ENCODE results near the gene GCA.

GCA gene

GRCh38 chr2:162312853-162313252, 31.1 kb upstream of the GCA start:
- Histone ChIP-seq H3K27ac (ENCODE audit: low read depth, low read length) (no peak overlapping the region), H3K4me1 (ENCODE audit: control insufficient read depth in 5 of 5, insufficient read depth in 5 of 5, low read length in 5 of 5) (peaks cover 0 to 19% (median 9%) of the 10 kb centered on the region in 5 donors), H3K36me3 (ENCODE audit: control insufficient read depth in 5 of 5, insufficient read depth in 5 of 5, low read length in 5 of 5) (peaks cover 0 to 17% (median 2%) of the 10 kb centered on the region in 5 donors), H3K27me3 (ENCODE audit: control insufficient read depth in 5 of 5, insufficient read depth in 4 of 5, low read length in 5 of 5) (no peaks in the 10 kb centered on the region), H3K4me3 (ENCODE audit: low read depth in 1 of 5, low read length in 5 of 5) (no peak overlapping the region), H3K9me3 (ENCODE audit: control insufficient read depth in 5 of 5, low read length in 5 of 5) (no peaks in the 10 kb centered on the region), H3K9ac (ENCODE audit: low read length in 5 of 5) (no peak overlapping the region)

- Histone ChIP-seq H3K9me3 (ENCODE audit: control insufficient read depth in 5 of 5, low read length in 5 of 5) (no peaks in the 10 kb centered on the region), H3K36me3 (ENCODE audit: control insufficient read depth in 5 of 5, insufficient read depth in 5 of 5, low read length in 5 of 5) (no peaks in the 10 kb centered on the region), H3K27ac (ENCODE audit: low read depth, low read length) (no peak overlapping the region), H3K4me3 (ENCODE audit: low read depth in 1 of 5, low read length in 5 of 5) (peak overlapping the region in 3 of 5 donors; percentile 83 to 94 (median 89)), H3K4me1 (ENCODE audit: control insufficient read depth in 5 of 5, insufficient read depth in 5 of 5, low read length in 5 of 5) (peaks cover 5 to 36% (median 21%) of the 10 kb centered on the region in 5 donors), H3K9ac (ENCODE audit: low read length in 5 of 5) (no peak overlapping the region), H3K27me3 (ENCODE audit: control insufficient read depth in 5 of 5, insufficient read depth in 4 of 5, low read length in 5 of 5) (no peaks in the 10 kb centered on the region)
Observed at GRCh38 chr2:162315938-162316337, 28.0 kb upstream of the GCA start.

GRCh38 chr2:162316590-162316989, 27.3 kb upstream of the GCA start:
- peaks cover 5 to 36% (median 21%) of the 10 kb centered on the region in 5 donors for H3K4me1 ChIP-seq (ENCODE audit: control insufficient read depth in 5 of 5, insufficient read depth in 5 of 5, low read length in 5 of 5)

GRCh38 chr2:162317058-162317742, 26.7 kb upstream of the GCA start:
- Histone ChIP-seq H3K27ac (ENCODE audit: low read depth, low read length) (peak overlapping the region; percentile 85), H3K36me3 (ENCODE audit: control insufficient read depth in 5 of 5, insufficient read depth in 5 of 5, low read length in 5 of 5) (no peaks in the 10 kb centered on the region), H3K9me3 (ENCODE audit: control insufficient read depth in 5 of 5, low read length in 5 of 5) (no peaks in the 10 kb centered on the region), H3K9ac (ENCODE audit: low read length in 5 of 5) (peak overlapping the region in 4 of 5 donors; percentile 74 to 93 (median 89)), H3K4me1 (ENCODE audit: control insufficient read depth in 5 of 5, insufficient read depth in 5 of 5, low read length in 5 of 5) (peaks cover 5 to 36% (median 21%) of the 10 kb centered on the region in 5 donors), H3K4me3 (ENCODE audit: low read depth in 1 of 5, low read length in 5 of 5) (peak overlapping the region; percentile 83 to 99 (median 94)), H3K27me3 (ENCODE audit: control insufficient read depth in 5 of 5, insufficient read depth in 4 of 5, low read length in 5 of 5) (no peaks in the 10 kb centered on the region)

More at GRCh38 chr2:162316590-162316989, 27.3 kb upstream of the GCA start:
- Histone ChIP-seq H3K9me3 (ENCODE audit: control insufficient read depth in 5 of 5, low read length in 5 of 5) (no peaks in the 10 kb centered on the region), H3K9ac (ENCODE audit: low read length in 5 of 5) (peak overlapping the region in 1 of 5 donors; percentile 25), H3K27me3 (ENCODE audit: control insufficient read depth in 5 of 5, insufficient read depth in 4 of 5, low read length in 5 of 5) (no peaks in the 10 kb centered on the region), H3K4me3 (ENCODE audit: low read depth in 1 of 5, low read length in 5 of 5) (peak overlapping the region; percentile 83 to 99 (median 94)), H3K27ac (ENCODE audit: low read depth, low read length) (no peak overlapping the region), H3K36me3 (ENCODE audit: control insufficient read depth in 5 of 5, insufficient read depth in 5 of 5, low read length in 5 of 5) (no peaks in the 10 kb centered on the region)

GRCh38 chr2:162317861-162318327, 26.0 kb upstream of the GCA start:
- Histone ChIP-seq H3K27ac (ENCODE audit: low read depth, low read length) (peak overlapping the region; percentile 85), H3K27me3 (ENCODE audit: control insufficient read depth in 5 of 5, insufficient read depth in 4 of 5, low read length in 5 of 5) (no peaks in the 10 kb centered on the region), H3K4me1 (ENCODE audit: control insufficient read depth in 5 of 5, insufficient read depth in 5 of 5, low read length in 5 of 5) (peaks cover 5 to 36% (median 21%) of the 10 kb centered on the region in 5 donors), H3K9me3 (ENCODE audit: control insufficient read depth in 5 of 5, low read length in 5 of 5) (no peaks in the 10 kb centered on the region), H3K36me3 (ENCODE audit: control insufficient read depth in 5 of 5, insufficient read depth in 5 of 5, low read length in 5 of 5) (no peaks in the 10 kb centered on the region), H3K4me3 (ENCODE audit: low read depth in 1 of 5, low read length in 5 of 5) (peak overlapping the region; percentile 83 to 99 (median 94)), H3K9ac (ENCODE audit: low read length in 5 of 5) (peak overlapping the region; percentile 74 to 96 (median 90))

- peak within 1 kb of the TSS; percentile 83 to 99 (median 94) for H3K4me3 ChIP-seq (ENCODE audit: low read depth in 1 of 5, low read length in 5 of 5)
- peak within 1 kb of the TSS; percentile 74 to 96 (median 90) for H3K9ac ChIP-seq (ENCODE audit: low read length in 5 of 5)
- H3K36me3 ChIP-seq (ENCODE audit: control insufficient read depth in 5 of 5, insufficient read depth in 5 of 5, low read length in 5 of 5), result no peaks in the 10 kb centered on the region
- H3K4me1 ChIP-seq (ENCODE audit: control insufficient read depth in 5 of 5, insufficient read depth in 5 of 5, low read length in 5 of 5), result peaks cover 5 to 36% (median 21%) of the 10 kb centered on the region in 5 donors
- no peaks in the 10 kb centered on the region for H3K27me3 ChIP-seq (ENCODE audit: control insufficient read depth in 5 of 5, insufficient read depth in 4 of 5, low read length in 5 of 5)
- H3K9me3 ChIP-seq (ENCODE audit: control insufficient read depth in 5 of 5, low read length in 5 of 5), result no peaks in the 10 kb centered on the region
- peak within 1 kb of the TSS; percentile 85 for H3K27ac ChIP-seq (ENCODE audit: low read depth, low read length)
Observed at GRCh38 chr2:162318328-162319180, 25.4 kb upstream of the GCA start, which contains the start of gene IFIH1. IFIH1 (minus strand) TSS chr2:162318684; CDS start chr2:162318307, 377 bp downstream.

GRCh38 chr2:162320864-162321517, 22.9 kb upstream of the GCA start:
- H3K27ac ChIP-seq (ENCODE audit: low read depth, low read length), result no peak overlapping the region
- no peak overlapping the region for H3K4me3 ChIP-seq (ENCODE audit: low read depth in 1 of 5, low read length in 5 of 5)
- H3K4me1 ChIP-seq (ENCODE audit: control insufficient read depth in 5 of 5, insufficient read depth in 5 of 5, low read length in 5 of 5), result peaks cover 5 to 32% (median 21%) of the 10 kb centered on the region in 5 donors
- H3K27me3 ChIP-seq (ENCODE audit: control insufficient read depth in 5 of 5, insufficient read depth in 4 of 5, low read length in 5 of 5), result no peaks in the 10 kb centered on the region
- H3K9ac ChIP-seq (ENCODE audit: low read length in 5 of 5), result no peak overlapping the region
- no peaks in the 10 kb centered on the region for H3K36me3 ChIP-seq (ENCODE audit: control insufficient read depth in 5 of 5, insufficient read depth in 5 of 5, low read length in 5 of 5)
- no peaks in the 10 kb centered on the region for H3K9me3 ChIP-seq (ENCODE audit: control insufficient read depth in 5 of 5, low read length in 5 of 5)

GRCh38 chr2:162324953-162325352, 19.0 kb upstream of the GCA start:
- no peak overlapping the region for H3K9ac ChIP-seq (ENCODE audit: low read length in 5 of 5)
- no peak overlapping the region for H3K4me3 ChIP-seq (ENCODE audit: low read depth in 1 of 5, low read length in 5 of 5)
- H3K27me3 ChIP-seq (ENCODE audit: control insufficient read depth in 5 of 5, insufficient read depth in 4 of 5, low read length in 5 of 5), result no peaks in the 10 kb centered on the region
- peaks cover 0 to 2% (median 0%) of the 10 kb centered on the region in 5 donors for H3K9me3 ChIP-seq (ENCODE audit: control insufficient read depth in 5 of 5, low read length in 5 of 5)
- H3K27ac ChIP-seq (ENCODE audit: low read depth, low read length), result no peak overlapping the region
- H3K4me1 ChIP-seq (ENCODE audit: control insufficient read depth in 5 of 5, insufficient read depth in 5 of 5, low read length in 5 of 5), result peaks cover 0 to 4% (median 0%) of the 10 kb centered on the region in 5 donors
- H3K36me3 ChIP-seq (ENCODE audit: control insufficient read depth in 5 of 5, insufficient read depth in 5 of 5, low read length in 5 of 5), result no peaks in the 10 kb centered on the region

- Histone ChIP-seq H3K9me3 (ENCODE audit: control insufficient read depth in 5 of 5, low read length in 5 of 5) (peaks cover 0 to 2% (median 0%) of the 10 kb centered on the region in 5 donors), H3K9ac (ENCODE audit: low read length in 5 of 5) (no peak overlapping the region), H3K4me1 (ENCODE audit: control insufficient read depth in 5 of 5, insufficient read depth in 5 of 5, low read length in 5 of 5) (no peaks in the 10 kb centered on the region), H3K27ac (ENCODE audit: low read depth, low read length) (no peak overlapping the region), H3K4me3 (ENCODE audit: low read depth in 1 of 5, low read length in 5 of 5) (no peak overlapping the region), H3K27me3 (ENCODE audit: control insufficient read depth in 5 of 5, insufficient read depth in 4 of 5, low read length in 5 of 5) (no peaks in the 10 kb centered on the region), H3K36me3 (ENCODE audit: control insufficient read depth in 5 of 5, insufficient read depth in 5 of 5, low read length in 5 of 5) (no peaks in the 10 kb centered on the region)
Observed at GRCh38 chr2:162327134-162327769, 16.7 kb upstream of the GCA start.
